ENCODE results near the gene CEPT1.

GRCh38 chr1:111221276-111221632 lies 81.2 kb downstream of the CEPT1 start:
- TF ChIP-seq CTCF (IDR thresholded peaks at IDR 0.05 in 2 of 3, conservative IDR thresholded peaks at IDR 0.05 in 1 of 3; ENCODE audit: control insufficient read depth in 2 of 3, extremely low read depth in 1 of 3, insufficient read depth in 1 of 3, low read depth in 3 of 3, low read length in 3 of 3), result no peak
- no peak for TF ChIP-seq E2F4 (IDR thresholded peaks at IDR 0.05; ENCODE audit: low read depth, low read length)
- no peak for TF ChIP-seq MEF2A (IDR thresholded peaks at IDR 0.05; ENCODE audit: insufficient read depth, low read depth, low read length)
- TF ChIP-seq RAD21 (IDR thresholded peaks at IDR 0.05; ENCODE audit: insufficient read depth, low read depth, low read length), result no peak

All from GM12878 (cell line).